Pancreas (tissue), 10 donors: ENCODE results near the gene ADAT2. TPM values are rescaled to one million over a fixed set of nuclear protein-coding genes. Genes with fewer than 3 reads are reported as not detected.
A peak's percentile ranks its signal among the peaks of the same experiment; 100 is the strongest.

Experiments used
- ATAC-seq, 4 donors: fragments of 200-7000 bp; cut with Tn5 transposase; one replicate each; pipeline versions ENCODE4 v1.8.0 to v1.9.1; 2020; ENCODE audit warnings: mild to moderate bottlenecking in 4 of 4, moderate library complexity in 4 of 4
- DNase-seq, 6 donors: peaks; one replicate each; pipeline ENCODE4 v3.0.0-alpha.2; 2020
- FAIRE-seq: peaks from 2 replicates; lab custom pipeline; 2012; peaks lifted over from hg19 to GRCh38; lab: Jason Lieb, UNC
- H3K27ac ChIP-seq, 4 donors: fragments of 200-600 bp; sonication (generic); 1 replicate in 3 of 4; 2 replicates in 1 of 4; pipeline versions ENCODE4 v1.5.0 to v1.8.0; 2020
- H3K27me3 ChIP-seq, 4 donors: fragments of 200-600 bp; one replicate each; pipeline ENCODE4 v1.8.0; 2021
- H3K36me3 ChIP-seq, 3 donors: fragments of 200-600 bp; sonication (generic) in 1 of 3; one replicate each; pipeline versions ENCODE4 v1.5.0 to v1.8.0; 2020 to 2021
- H3K4me1 ChIP-seq, 3 donors: fragments of 200-600 bp; one replicate each; pipeline ENCODE4 v1.8.0; 2021
- H3K4me3 ChIP-seq, 4 donors: fragments of 200-600 bp; sonication (generic) in 2 of 4; one replicate each; pipeline versions ENCODE4 v1.5.0 to v1.8.0; 2020 to 2021
- H3K9me3 ChIP-seq, 4 donors: fragments of 200-600 bp; one replicate each; pipeline ENCODE4 v1.8.0; 2021
- WGBS, 2 donors: extraction: QIAGEN DNeasy Blood & Tissue Kit; methylation state at CpG; one replicate each; pipeline ENCODE4 v1.1.7; 2013; 5-methylcytosine and 5-hydroxymethylcytosine counted together
- intact Hi-C, 3 donors: fragments of 100-400 bp; cut with DNase I; formaldehyde crosslinking; loops; one replicate each; pipeline versions ENCODE4 v1.11.1 to v1.14.2; 2022
- polyA plus RNA-seq, 2 donors: library from polyadenylated mRNA; stranded (reverse); fragments of 200-250 nt; gene quantifications; one replicate each; pipeline ENCODE4 v1.2.3, GENCODE V29; 2013
- total RNA-seq, 6 donors: library from RNA; stranded (reverse); fragmentation: NEBNext Ultra II Directional in 4 of 6; extraction: Animal tissue kit (Norgen Biotek cat#: 25700) in 4 of 6; gene quantifications; one replicate each; pipeline versions ENCODE4 v1.2.1 to v1.2.4, GENCODE V29; 2021 to 2023
- TF ChIP-seq, protein P1 (sequence below), 4 donors: fragments of 200-600 bp; sonication (generic) in 3 of 4; IDR thresholded peaks; one replicate each; pipeline versions ENCODE4 v1.5.0 to v1.8.0; 2021; ENCODE audit warnings: antibody characterized with exemption in 4 of 4
- donor health status: healthy with polysubstance abuse.
- donor health status: DM: no; HTN: no; CAD: no; lungs with moderate emphysema.
- donor health status: DM: no; HTN: no; CAD: no.
- donor health status: control.
- donor health status: control.
- donor health status: Bipolar disorder and iron deficiency.
- donor health status: DM: yes; HTN: yes; CAD: no.
- donor health status: DM: no; HTN: no; CAD: no.
- donor health status: DM: no; HTN: no; CAD: no.
- donor health status: DM: yes; HTN: yes; CAD: no.

The ADAT2 gene
- total and polyA plus RNA-seq, 8 donors, result 1.9 to 12.1 (median 3.7) TPM

DNA sequence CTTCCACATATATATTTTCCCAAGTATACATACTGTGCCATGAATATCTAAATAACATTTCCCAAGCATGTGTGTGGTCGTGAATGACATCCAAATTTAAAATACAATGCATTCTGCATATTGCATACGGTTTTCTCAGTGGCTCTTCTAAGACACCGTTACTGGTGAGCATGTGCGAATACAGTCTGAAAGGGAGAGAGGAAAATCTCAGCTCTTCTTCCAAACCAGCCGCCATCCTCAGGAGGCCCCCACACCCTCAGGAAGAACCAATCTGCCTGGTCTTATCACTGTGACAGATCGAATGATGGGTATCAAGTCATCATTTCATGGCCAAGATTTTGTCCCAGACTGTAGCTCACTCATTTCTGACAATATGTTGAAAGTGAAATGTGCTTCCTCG is 50.7 kb downstream of the ADAT2 start:
- Histone ChIP-seq H3K36me3 (no peaks in the 10 kb centered on the region), H3K27me3 (no peaks in the 10 kb centered on the region), H3K9me3 (no peaks in the 10 kb centered on the region), H3K4me1 (peaks cover 0 to 7% (median 0%) of the 10 kb centered on the region in 3 donors), H3K27ac (no peak overlapping the region), H3K4me3 (no peak overlapping the region)
- FAIRE-seq, result no peak
- ATAC-seq, result no peak
- intact Hi-C loops, result no loop called here
- TF ChIP-seq, protein P1, sequence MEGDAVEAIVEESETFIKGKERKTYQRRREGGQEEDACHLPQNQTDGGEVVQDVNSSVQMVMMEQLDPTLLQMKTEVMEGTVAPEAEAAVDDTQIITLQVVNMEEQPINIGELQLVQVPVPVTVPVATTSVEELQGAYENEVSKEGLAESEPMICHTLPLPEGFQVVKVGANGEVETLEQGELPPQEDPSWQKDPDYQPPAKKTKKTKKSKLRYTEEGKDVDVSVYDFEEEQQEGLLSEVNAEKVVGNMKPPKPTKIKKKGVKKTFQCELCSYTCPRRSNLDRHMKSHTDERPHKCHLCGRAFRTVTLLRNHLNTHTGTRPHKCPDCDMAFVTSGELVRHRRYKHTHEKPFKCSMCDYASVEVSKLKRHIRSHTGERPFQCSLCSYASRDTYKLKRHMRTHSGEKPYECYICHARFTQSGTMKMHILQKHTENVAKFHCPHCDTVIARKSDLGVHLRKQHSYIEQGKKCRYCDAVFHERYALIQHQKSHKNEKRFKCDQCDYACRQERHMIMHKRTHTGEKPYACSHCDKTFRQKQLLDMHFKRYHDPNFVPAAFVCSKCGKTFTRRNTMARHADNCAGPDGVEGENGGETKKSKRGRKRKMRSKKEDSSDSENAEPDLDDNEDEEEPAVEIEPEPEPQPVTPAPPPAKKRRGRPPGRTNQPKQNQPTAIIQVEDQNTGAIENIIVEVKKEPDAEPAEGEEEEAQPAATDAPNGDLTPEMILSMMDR (IDR thresholded peaks at IDR 0.05), result no peak
- DNase-seq, result no peak
- 70 to 81% methylated on average over 7 of the region's 7 CpGs for WGBS, 2 donors

DNA sequence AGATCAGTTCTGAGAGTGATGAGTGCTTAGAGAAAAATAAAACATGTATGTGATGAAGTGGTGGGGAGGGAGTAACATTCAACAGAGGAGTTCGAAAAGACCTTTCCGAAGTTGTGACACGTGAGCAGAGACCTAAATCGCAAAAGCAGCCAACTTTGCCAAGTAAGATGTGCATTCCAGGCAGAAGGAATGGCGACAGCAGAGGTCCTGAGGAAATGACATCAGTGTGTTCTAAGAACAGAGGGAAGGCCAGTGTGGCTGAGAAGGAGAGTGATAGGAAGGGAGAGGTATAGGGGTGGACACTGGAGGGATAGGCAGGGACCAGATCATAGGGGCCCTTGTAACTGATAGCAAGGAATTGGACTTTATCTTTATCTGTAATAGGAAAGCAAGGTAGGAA is 51.3 kb downstream of the ADAT2 start:
- Histone ChIP-seq H3K27me3 (no peaks in the 10 kb centered on the region), H3K36me3 (no peaks in the 10 kb centered on the region), H3K27ac (no peak overlapping the region), H3K9me3 (no peaks in the 10 kb centered on the region), H3K4me3 (no peak overlapping the region), H3K4me1 (peaks cover 0 to 7% (median 0%) of the 10 kb centered on the region in 3 donors)
- TF ChIP-seq, protein P1 (IDR thresholded peaks at IDR 0.05), result no peak
- FAIRE-seq (no peak), DNase-seq (no peak), ATAC-seq (no peak)
- 79 to 91% methylated on average over 5 of the region's 5 CpGs for WGBS, 2 donors
- intact Hi-C loops, result no loop called here

DNA sequence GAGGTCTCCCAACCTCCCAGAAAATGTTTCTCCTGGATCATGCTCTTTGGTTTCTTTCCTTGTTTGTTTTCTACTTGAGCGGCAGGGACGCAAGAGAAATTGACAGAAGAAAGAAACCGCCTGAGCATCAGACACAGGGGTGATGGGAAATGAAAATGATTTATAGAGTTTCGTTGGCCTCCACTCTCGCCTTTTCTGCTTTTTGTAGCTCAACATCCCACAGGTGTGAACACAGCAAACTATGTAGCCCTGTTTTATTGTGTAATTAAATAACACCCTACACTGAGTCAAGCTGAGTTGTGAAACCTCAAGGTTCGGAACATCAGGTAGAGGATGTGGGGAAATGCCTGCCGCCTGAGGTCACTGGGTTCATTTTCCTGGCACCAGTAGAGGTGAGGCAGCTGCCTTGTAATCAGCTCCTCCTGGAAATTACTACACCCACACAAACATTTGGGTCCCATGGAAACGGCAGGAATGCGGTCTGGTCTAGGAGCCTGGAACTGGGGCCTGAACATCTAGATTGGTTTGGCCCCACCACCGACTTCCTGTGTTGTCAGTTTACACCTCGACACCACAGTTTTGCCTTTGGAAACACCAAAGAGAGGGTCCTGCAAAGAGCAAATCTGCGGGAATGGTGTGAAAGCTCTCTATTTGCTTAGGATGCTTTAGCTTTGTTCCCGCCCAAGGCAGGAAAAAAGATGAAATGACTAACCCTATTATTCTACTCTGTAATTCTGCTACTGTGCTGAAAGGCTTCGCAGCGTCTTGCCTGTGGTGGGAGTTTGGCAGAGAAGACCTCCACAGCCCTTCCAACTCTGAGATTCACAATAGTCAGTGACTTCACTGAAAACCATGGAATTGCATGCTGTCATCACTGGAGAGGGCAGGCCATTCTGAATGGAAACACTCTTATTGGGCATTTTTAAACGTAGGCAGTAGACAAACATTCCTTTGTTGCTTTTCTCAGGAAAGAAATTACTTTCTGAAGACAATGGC is 53.0 kb downstream of the ADAT2 start:
- Histone ChIP-seq H3K27ac (peak overlapping the region in 3 of 4 donors; percentile 24 to 70 (median 64)), H3K36me3 (no peaks in the 10 kb centered on the region), H3K27me3 (no peaks in the 10 kb centered on the region), H3K9me3 (no peaks in the 10 kb centered on the region), H3K4me1 (peaks cover 0 to 7% (median 0%) of the 10 kb centered on the region in 3 donors), H3K4me3 (no peak overlapping the region)
- TF ChIP-seq, protein P1 (IDR thresholded peaks at IDR 0.05), result no peak
- peak in 4 of 6 donors; percentile 57 to 81 (median 70) for DNase-seq
- WGBS, 2 donors, result 43 to 45% methylated on average over 16 of the region's 16 CpGs
- peak; percentile 92 to 95 (median 93) for ATAC-seq
- FAIRE-seq, result no peak
- intact Hi-C loops, result no loop called here

DNA sequence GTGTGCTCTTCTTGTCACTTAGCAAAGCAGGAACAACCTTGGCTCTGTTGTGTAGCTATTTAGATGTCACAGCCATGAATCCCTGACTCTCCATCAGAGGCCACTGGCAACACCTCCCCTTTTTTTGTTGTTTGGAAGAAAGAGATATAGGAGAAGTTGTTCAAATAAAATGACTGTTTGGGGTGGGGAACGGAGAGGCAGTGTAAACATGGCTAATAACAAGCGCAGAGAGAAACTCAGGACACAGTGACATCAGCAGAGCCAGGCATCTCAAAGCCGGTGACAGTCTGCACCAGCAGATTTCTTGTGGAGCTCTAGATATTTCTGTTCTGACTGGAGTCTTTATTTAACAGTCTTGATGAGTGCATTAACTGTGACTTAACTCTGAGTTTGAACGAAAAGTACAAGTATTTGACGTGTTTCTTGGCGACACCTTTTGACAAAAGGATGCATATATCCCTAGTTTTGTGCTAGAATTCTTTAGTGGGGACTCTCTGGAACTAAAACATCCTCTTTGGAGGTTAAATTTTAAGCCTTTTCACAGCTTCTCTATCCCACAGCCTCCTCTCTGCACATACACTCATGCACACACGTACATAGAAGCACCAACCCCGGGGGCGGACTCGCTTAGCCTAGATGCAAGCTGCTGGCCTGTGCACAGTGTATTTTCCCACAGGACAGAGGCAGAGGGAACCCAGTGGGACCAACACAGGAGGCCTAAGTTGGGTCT is 53.8 kb downstream of the ADAT2 start:
- DNase-seq, result no peak
- peak in 3 of 4 donors; percentile 6 to 34 (median 8) for ATAC-seq
- intact Hi-C loops, result no loop called here
- Histone ChIP-seq H3K4me3 (no peak overlapping the region), H3K27ac (peak overlapping the region in 3 of 4 donors; percentile 24 to 70 (median 64)), H3K9me3 (no peaks in the 10 kb centered on the region), H3K27me3 (no peaks in the 10 kb centered on the region), H3K4me1 (peaks cover 0 to 7% (median 0%) of the 10 kb centered on the region in 3 donors), H3K36me3 (no peaks in the 10 kb centered on the region)
- FAIRE-seq, result no peak
- 67 to 71% methylated on average over 10 of the region's 10 CpGs for WGBS, 2 donors
- TF ChIP-seq, protein P1 (IDR thresholded peaks at IDR 0.05), result no peak
